Ishikawa (cell line): ENCODE results near the gene C1QL4.

Source experiments
- CEBPB ChIP-seq: IDR thresholded peaks from 2 replicates; pipeline ENCODE4 v1.6.1; 2012
- EGR1 ChIP-seq: IDR thresholded peaks from 2 replicates; pipeline ENCODE4 v1.6.1; 2012
- NFIC ChIP-seq: IDR thresholded peaks from 2 replicates; pipeline ENCODE4 v1.6.1; 2012
- RAD21 ChIP-seq: IDR thresholded peaks from 2 replicates; pipeline ENCODE4 v1.6.1; 2012; ENCODE audit warnings: low read depth
- TCF12 ChIP-seq: IDR thresholded peaks from 2 replicates; pipeline ENCODE4 v1.6.1; 2012; ENCODE audit warnings: low read depth
- TEAD4 ChIP-seq: IDR thresholded peaks from 2 replicates; pipeline ENCODE4 v1.6.1; 2012
- YY1 ChIP-seq: IDR thresholded peaks from 2 replicates; pipeline ENCODE4 v1.6.1; 2012; ENCODE audit warnings: low read depth
- ZBTB7A ChIP-seq: IDR thresholded peaks from 2 replicates; pipeline ENCODE4 v1.6.1; 2012; ENCODE audit warnings: low read depth
- TF ChIP-seq, protein P1 (sequence below): IDR thresholded peaks from 2 replicates; pipeline ENCODE4 v1.6.1; 2012

DNA sequence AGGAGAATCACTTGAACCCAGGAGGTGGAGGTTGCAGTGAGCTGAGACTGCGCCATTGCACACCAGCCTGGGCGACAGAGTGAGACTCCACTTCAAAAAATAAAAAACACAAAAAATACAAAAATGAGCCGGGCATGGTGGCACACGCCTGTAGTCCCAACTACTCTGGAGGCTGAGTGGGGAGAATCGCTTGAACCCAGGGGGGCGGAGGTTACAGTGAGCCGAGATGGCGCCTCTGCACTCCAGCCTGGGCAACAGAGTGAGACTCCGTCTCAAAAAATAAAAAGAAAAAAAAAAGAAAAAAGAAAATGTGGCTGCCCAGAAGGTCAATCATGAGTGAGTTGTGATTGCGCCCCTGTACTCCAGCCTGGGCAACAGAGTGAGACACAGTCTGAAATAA lies 18.9 kb upstream of the C1QL4 start:
- TF ChIP-seq ZBTB7A (no peak), YY1 (no peak), EGR1 (no peak), CEBPB (no peak), TEAD4 (no peak), RAD21 (no peak), TCF12 (no peak), NFIC (no peak)
- TF ChIP-seq, protein P1, sequence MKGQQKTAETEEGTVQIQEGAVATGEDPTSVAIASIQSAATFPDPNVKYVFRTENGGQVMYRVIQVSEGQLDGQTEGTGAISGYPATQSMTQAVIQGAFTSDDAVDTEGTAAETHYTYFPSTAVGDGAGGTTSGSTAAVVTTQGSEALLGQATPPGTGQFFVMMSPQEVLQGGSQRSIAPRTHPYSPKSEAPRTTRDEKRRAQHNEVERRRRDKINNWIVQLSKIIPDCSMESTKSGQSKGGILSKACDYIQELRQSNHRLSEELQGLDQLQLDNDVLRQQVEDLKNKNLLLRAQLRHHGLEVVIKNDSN = no peak
